HL-60 (cell line): ENCODE measurements around the gene TUBB2A.

Source experiments
- DNase-seq, 2 experiments: peaks; one replicate each; pipeline ENCODE4 v3.0.0-alpha.2; 2010 to 2020; ENCODE audit warnings: low read depth in 1 of 2, low spot score in 1 of 2
- H3K27ac ChIP-seq: fragments of 250-450 bp; sonication (Bioruptor Pico); replicated peaks from 2 replicates; pipeline ENCODE4 v1.5.1; 2020; ENCODE audit warnings: mild to moderate bottlenecking, moderate library complexity
- H3K27me3 ChIP-seq: fragments of 250-450 bp; sonication (Bioruptor Pico); 2 replicates; pipeline ENCODE4 v1.5.1; 2021; ENCODE audit warnings: mild to moderate bottlenecking, moderate library complexity; ENCODE audit not compliant: insufficient read depth, poor library complexity, severe bottlenecking
- H3K4me3 ChIP-seq: replicated peaks from 2 replicates; pipeline ENCODE4 v1.5.1; 2011; ENCODE audit warnings: mild to moderate bottlenecking, control low read depth, low read length; ENCODE audit not compliant: insufficient read depth
- GABPA ChIP-seq: IDR thresholded peaks from 2 replicates; pipeline ENCODE4 v1.6.1; 2012; ENCODE audit warnings: low read depth
- POLR2AphosphoS5 ChIP-seq: IDR thresholded peaks from 2 replicates; pipeline ENCODE4 v1.6.1; 2012; ENCODE audit warnings: low read depth
- SPI1 ChIP-seq: IDR thresholded peaks from 2 replicates; pipeline ENCODE4 v1.6.1; 2012; ENCODE audit warnings: low read depth, mild to moderate bottlenecking, borderline replicate concordance
- TF ChIP-seq, protein P1 (sequence below): IDR thresholded peaks from 2 replicates; pipeline ENCODE4 v1.6.1; 2012; ENCODE audit warnings: low read depth; ENCODE audit not compliant: insufficient replicate concordance
- TF ChIP-seq, protein P2 (sequence below): IDR thresholded peaks from one replicate; pipeline ENCODE4 v1.5.1; 2011; ENCODE audit warnings: low read length, control low read depth, inconsistent platforms; ENCODE audit not compliant: insufficient read depth

TUBB2A gene

GRCh38 chr6:3165631-3166534 is 8.5 kb upstream of the TUBB2A start:
- Histone ChIP-seq H3K27ac (no peak overlapping the region), H3K27me3 (peaks cover 21% of the 10 kb centered on the region), H3K4me3 (no peak overlapping the region)
- TF ChIP-seq GABPA (no peak), POLR2AphosphoS5 (no peak), SPI1 (no peak)
- TF ChIP-seq, protein P1, sequence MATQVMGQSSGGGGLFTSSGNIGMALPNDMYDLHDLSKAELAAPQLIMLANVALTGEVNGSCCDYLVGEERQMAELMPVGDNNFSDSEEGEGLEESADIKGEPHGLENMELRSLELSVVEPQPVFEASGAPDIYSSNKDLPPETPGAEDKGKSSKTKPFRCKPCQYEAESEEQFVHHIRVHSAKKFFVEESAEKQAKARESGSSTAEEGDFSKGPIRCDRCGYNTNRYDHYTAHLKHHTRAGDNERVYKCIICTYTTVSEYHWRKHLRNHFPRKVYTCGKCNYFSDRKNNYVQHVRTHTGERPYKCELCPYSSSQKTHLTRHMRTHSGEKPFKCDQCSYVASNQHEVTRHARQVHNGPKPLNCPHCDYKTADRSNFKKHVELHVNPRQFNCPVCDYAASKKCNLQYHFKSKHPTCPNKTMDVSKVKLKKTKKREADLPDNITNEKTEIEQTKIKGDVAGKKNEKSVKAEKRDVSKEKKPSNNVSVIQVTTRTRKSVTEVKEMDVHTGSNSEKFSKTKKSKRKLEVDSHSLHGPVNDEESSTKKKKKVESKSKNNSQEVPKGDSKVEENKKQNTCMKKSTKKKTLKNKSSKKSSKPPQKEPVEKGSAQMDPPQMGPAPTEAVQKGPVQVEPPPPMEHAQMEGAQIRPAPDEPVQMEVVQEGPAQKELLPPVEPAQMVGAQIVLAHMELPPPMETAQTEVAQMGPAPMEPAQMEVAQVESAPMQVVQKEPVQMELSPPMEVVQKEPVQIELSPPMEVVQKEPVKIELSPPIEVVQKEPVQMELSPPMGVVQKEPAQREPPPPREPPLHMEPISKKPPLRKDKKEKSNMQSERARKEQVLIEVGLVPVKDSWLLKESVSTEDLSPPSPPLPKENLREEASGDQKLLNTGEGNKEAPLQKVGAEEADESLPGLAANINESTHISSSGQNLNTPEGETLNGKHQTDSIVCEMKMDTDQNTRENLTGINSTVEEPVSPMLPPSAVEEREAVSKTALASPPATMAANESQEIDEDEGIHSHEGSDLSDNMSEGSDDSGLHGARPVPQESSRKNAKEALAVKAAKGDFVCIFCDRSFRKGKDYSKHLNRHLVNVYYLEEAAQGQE, result no peak
- TF ChIP-seq, protein P2, sequence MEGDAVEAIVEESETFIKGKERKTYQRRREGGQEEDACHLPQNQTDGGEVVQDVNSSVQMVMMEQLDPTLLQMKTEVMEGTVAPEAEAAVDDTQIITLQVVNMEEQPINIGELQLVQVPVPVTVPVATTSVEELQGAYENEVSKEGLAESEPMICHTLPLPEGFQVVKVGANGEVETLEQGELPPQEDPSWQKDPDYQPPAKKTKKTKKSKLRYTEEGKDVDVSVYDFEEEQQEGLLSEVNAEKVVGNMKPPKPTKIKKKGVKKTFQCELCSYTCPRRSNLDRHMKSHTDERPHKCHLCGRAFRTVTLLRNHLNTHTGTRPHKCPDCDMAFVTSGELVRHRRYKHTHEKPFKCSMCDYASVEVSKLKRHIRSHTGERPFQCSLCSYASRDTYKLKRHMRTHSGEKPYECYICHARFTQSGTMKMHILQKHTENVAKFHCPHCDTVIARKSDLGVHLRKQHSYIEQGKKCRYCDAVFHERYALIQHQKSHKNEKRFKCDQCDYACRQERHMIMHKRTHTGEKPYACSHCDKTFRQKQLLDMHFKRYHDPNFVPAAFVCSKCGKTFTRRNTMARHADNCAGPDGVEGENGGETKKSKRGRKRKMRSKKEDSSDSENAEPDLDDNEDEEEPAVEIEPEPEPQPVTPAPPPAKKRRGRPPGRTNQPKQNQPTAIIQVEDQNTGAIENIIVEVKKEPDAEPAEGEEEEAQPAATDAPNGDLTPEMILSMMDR, result no peak
- DNase-seq, result no peak

DNA sequence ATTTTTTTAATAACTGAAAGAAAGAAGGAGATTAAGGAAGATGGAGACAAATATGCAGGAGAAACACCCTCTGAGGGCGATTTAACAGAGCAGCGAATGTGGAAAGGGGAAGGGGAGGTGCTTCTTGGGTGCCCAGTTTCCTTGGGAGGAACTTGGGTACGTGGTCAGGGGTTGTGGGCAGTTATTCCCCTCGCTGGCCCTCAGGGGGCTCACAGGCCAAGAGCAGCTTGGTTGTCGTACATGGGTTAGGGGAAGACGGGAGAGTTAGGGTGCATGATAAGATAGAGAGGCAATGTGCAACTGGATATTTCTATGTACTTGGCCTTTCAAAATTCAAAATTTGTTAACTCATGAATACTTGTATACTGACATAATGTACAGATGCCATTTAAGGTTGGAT is 7.0 kb upstream of the TUBB2A start:
- H3K27ac ChIP-seq, result no peak overlapping the region

DNA sequence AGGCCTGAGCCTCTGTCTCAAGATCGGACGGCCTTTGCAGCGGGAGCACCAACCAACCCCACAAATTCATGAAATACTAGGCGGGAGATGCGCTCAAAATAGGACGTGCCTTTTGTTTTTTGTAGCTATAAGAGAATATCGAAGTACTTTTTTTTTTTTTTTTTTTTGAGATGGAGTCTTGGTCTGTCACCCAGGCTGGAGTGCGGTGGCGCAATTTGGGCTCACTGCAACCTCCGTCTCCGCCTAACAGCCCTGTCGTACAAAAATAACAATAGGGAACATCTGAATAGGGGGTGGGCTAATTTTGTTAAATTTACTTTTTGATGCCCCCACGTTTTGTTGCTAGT is 5.9 kb upstream of the TUBB2A start:
- Histone ChIP-seq H3K27me3 (peaks cover 47% of the 10 kb centered on the region), H3K4me3 (peak overlapping the region; percentile 60), H3K27ac (no peak overlapping the region)
- no peak for TF ChIP-seq SPI1
- TF ChIP-seq, protein P1, result no peak
- TF ChIP-seq, protein P2, result no peak
- TF ChIP-seq POLR2AphosphoS5, result no peak
- no peak for TF ChIP-seq GABPA
- peak; percentile 38 to 47 for DNase-seq

More for the DNA sequence above, 7.0 kb upstream of the TUBB2A start:
- no peak for DNase-seq
- TF ChIP-seq GABPA, result no peak
- H3K27me3 ChIP-seq, result peaks cover 36% of the 10 kb centered on the region
- no peak overlapping the region for H3K4me3 ChIP-seq

DNA sequence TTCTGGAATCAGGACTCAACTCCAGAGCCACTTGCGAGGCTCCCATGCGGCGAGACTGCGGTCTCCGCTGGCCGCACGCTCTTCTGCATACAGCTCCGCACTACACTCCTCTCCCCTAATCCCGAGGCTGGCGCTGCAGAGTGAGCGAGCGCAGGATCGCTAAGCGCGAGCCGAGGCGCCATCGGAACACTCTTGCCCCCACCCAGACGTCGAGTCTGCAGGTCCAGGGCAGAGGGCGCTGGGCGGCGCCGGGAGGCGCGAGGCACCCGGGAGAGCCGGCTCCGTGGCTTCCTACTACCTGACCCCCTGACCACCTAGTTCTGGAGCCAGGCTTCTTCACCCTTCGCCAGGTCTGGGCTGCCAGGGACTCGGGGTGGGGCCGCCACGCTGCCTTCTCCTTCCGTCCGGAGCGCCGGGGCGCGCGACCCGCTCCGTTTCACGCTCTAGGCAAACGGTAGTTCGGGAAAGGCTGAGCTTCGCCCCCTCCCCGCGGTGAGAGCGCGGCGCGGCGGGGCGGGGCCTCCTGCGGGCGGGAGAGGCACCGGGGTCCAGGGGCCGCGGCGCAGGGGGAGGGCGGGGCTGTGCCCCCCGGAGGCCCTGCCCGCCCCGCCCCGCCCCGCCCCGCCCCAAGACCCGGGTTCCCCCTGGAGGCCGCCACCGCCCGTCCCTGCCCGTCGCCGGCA is 5.4 kb upstream of the TUBB2A start:
- Histone ChIP-seq H3K27me3 (peaks cover 48% of the 10 kb centered on the region), H3K27ac (peak overlapping the region; percentile 49; the same call in 1 of the 2 replicates), H3K4me3 (peak overlapping the region; percentile 60)
- peak; percentile 43 to 62 for DNase-seq
- TF ChIP-seq, protein P1, result no peak
- TF ChIP-seq SPI1 (no peak), POLR2AphosphoS5 (no peak), GABPA (no peak)
- TF ChIP-seq, protein P2, result no peak
